NCI-H1694 treated with DMSO at 0.1 percent for 48 hours (cell line): ENCODE data around the gene GPATCH2L.

Experiments
- DNase-seq: peaks from one replicate; lab custom pipeline; 2025; lab: John Stamatoyannopoulos, UW

The GPATCH2L gene

GRCh38 chr14:76256545-76256944, 104.8 kb downstream of the GPATCH2L start:
- DNase-seq: no peak

- no peak for DNase-seq
Observed at GRCh38 chr14:76257111-76257803, 105.5 kb downstream of the GPATCH2L start.

GRCh38 chr14:76257842-76258397, 106.2 kb downstream of the GPATCH2L start:
- no peak for DNase-seq

GRCh38 chr14:76259029-76259735, 107.5 kb downstream of the GPATCH2L start:
- no peak for DNase-seq

- no peak for DNase-seq
Observed at GRCh38 chr14:76260749-76261148, 109.0 kb downstream of the GPATCH2L start.

GRCh38 chr14:76261371-76261811, 109.7 kb downstream of the GPATCH2L start:
- no peak for DNase-seq

GRCh38 chr14:76262641-76263040, 110.9 kb downstream of the GPATCH2L start:
- DNase-seq: no peak
